ENCODE measurements around the gene COX7A2L. TPM values are rescaled to one million over a fixed set of nuclear protein-coding genes. Genes with fewer than 3 reads are reported as not detected.
"Not testable (repeated sequence)": the region's sequence is repeated elsewhere in the genome, so short reads cannot be mapped to it uniquely, and the experiment has no call there.

COX7A2L gene
- total RNA-seq, 1 donor from 2014 or later, result 199 TPM

DNA sequence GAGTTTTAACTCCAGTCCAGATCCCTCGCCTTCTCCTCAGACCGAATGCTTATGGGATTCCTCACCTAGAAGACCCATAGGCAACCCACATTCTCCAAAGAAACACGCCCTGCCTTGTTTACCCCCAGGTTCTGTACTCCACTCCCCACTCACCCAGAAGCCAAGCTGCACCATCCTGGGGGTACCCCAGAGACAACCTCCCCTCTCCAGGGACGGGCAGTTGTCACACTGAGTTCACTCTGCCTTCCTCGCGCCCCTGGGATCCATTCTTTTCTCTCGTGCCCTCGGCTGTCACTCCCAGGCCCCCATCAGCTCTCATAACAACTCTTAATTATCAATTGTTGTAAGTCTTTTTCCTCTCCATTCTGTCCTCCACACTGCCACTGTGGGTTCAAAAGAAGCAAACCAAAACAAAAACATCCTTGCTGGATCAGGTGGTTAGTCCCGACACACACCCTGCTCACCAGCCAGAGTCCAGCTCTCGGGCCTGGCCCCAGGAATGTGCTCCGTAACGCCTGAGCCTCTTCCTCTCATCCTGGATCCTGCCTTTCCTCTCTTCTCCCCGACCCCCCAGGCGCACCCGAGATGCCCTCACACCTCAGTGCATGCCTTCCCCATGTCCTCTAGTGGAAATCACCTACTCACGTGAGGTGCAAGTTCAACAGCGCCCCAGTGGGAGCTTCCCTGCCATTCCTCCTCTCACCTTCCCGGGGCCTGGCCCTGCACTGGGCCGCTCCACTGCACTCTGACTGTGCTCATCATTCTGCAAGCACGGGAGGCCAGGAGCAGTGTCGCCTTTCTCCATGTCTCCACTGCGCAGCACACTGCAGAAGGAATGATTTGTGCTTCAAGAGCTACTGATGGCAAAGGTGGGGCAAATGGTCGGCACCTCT, 20.7 kb downstream of the COX7A2L start:
- DNase-seq (ENCODE audit: low read depth), result no peak

DNA sequence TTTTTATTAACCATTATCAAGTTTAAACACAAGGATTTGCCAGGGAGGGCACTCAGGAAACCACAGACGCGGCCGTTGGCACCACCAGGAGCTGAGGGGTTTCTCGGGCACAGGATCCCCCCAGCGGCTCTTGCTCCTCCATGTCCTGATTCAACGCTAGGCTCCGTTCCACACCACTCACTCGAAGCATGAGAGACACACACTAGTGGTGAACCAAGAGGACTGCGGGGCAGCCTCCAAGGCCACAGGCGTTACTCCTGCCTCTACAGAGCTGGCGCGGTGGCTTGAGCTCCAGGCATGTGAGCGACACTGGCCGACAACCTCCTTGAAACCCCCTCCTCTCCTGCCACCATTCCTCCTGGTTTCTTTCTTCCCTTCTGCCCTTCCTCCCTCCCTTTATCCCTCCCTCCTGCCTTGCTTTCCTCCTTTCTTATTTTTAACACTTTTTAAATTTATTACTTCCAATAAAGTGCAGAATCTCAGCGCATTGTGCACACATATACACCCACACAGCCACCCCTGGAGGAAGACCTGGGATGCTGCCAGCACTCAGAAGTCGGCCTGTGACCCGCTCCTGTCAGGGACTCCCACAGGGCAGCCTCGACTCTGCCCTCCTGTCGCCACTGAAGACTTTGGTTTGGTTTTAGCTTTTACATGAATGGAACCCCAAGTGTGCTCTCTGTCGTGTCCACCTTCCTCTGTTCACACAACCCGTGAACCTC, 21.7 kb downstream of the COX7A2L start:
- no peak for DNase-seq (ENCODE audit: low read depth)

GRCh38 chr2:42338567-42339190, 22.3 kb downstream of the COX7A2L start:
- no peak for DNase-seq (ENCODE audit: low read depth)

DNA sequence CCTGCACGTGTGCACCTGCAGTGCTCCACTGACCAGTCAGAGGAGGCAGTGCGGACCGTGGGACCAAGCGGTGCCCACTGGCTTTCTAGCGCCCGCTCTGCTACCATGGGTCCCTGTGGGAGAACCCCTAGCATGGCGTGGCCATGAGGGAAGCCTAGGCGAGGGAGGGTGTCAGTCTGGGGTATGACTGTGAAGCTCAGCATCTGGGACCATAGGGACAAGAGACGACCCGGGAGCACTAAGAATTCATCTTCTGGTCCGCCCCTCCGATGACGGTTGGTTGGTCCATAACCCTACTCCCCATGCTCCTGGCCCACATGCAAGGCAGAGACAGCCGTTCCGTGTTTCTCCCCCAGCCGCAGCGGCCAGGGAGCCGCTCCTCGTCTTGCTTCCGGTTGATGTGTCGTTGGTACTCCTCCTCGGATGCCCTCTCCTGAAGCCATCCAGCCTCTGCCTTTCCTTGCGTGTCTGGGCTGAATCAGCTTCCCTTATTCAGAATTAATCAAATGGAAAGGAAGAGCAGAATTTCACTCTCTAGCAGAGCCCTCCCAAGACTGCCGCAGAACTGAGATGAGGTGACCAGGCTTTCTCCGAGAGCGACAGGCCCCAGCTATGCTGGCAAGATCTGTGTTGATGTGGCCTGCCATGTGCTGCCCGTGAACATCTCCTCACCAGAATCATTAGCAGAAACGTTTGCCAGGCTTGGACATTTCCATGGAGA, 23.0 kb downstream of the COX7A2L start:
- no peak for DNase-seq (ENCODE audit: low read depth)

DNA sequence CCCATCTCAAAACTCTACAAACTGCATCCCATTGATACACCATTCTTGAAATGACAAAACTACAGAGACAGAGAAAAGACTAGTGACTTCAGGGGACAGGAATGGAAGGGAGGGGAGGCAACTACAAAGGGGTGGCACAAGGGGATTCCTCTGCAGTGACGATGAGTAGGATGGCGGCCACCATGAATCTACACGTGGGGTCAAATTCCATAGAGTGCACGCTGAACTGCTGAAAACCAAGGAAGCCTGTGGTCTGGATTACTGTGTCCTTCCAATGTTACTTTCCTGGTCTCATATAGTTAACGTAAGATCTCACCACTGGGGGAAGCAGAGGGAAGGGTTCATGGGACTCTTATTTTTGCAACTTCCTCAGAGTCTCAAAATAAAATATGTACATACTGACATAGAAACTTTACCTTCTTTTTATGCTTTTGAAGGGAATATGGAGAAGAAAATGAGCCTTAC, 23.6 kb downstream of the COX7A2L start:
- DNase-seq (ENCODE audit: low read depth), result no peak

GRCh38 chr2:42336361-42336965, 24.6 kb downstream of the COX7A2L start:
- DNase-seq (ENCODE audit: low read depth), result no peak

DNA sequence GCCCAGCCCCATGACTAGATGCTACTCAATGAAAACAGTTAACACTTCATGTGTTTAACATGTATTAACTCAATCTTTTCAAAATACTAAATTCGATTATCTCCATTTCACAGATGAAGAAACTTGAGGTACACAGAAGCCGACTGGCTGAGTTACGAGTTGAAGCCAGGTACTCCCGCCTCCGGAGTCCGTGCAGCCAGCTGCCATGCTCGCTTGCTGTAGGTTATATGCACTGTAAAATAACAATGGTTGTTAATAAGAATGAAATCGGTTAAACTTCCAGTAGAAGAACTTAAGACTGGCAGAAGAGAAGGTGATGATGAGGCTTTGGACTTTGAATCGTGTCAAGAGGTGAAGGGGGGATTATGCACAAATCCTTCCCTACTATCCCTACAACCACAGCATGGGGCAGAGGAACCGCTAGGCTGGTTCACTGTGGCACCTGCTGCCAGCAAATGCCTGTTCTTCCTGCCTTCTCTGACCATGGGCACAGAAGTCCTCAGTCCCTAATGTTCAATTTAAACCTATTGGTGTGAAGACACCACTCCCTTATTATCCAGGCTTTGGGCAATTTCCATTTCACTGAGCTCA, 25.4 kb downstream of the COX7A2L start:
- DNase-seq (ENCODE audit: low read depth), result no peak

GRCh38 chr2:42334865-42335264, 26.2 kb downstream of the COX7A2L start:
- DNase-seq (ENCODE audit: low read depth), result not testable (repeated sequence)

DNA sequence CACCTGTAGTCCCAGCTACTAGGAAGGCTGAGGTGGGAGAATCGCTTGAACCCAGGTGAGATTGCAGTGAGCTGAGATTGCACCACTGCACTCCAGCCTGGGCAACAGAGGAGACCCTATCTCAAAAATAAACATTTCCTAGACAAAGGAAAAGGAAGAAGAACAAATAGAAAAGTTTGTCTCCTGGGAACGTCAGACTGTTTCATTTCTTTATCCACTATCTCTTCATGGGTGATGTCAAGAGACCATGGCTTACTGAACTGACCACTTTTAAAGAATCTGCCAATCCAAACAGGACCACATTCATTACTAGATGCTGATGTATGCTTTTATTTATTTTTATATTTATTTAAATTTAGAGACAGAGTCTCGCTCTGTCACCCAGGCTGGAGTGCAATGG, 26.8 kb downstream of the COX7A2L start:
- DNase-seq (ENCODE audit: low read depth), result no peak

GRCh38 chr2:42333579-42333978, 27.4 kb downstream of the COX7A2L start:
- DNase-seq (ENCODE audit: low read depth), result no peak

DNA sequence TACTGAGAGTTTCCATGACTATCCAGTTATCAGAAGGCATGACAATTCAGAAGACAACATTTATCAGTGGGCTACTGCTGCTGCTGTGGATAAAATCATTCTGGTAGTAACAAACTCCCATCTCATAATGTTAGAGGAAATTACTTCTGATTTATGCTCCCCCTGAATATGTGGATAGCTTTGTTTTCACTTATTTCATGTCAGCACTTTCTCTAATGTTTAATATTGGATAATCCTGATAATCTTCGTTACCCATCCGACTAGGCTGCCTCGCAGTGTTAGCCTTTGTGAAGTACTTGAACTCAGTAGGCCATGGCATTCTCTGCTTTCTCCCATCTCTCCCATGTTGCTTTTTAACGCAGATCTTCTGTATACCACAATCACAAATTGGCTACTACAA, 28.4 kb downstream of the COX7A2L start:
- no peak for DNase-seq (ENCODE audit: low read depth)

DNA sequence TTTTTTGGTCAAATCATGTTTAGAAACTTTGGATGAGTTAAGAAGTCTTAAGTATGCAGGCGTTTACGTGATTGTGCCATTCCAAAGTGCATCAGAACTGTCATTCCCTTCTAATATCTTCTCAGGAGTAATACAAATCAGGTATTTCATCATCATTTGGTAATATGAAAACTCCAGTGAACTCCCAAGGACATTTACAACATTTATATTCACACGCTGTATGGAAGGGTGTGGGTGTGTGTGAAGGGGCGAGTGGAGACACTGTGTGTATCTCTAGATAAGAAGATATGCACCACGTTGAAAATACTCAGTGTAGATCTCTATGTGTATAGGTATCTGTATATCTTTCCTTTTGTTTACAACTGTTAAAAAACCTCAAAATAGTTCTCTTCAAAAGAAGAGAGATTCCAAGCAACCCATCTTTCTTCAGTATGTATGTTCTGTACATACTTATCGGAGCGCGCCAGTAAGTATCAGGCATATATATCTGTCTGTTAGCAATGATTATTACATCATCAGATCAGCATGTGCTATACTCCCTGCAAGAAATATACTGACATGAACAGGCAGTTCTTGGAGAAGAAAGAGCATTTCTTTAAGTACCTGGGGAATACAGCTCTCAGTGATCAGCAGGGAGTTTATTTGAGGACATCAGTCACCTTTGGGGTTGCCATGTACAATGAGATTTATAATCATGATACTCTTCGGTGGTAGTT, 29.3 kb downstream of the COX7A2L start:
- no peak for DNase-seq (ENCODE audit: low read depth)

- DNase-seq (ENCODE audit: low read depth), result no peak
Observed at GRCh38 chr2:42329736-42330135, 31.3 kb downstream of the COX7A2L start.

DNA sequence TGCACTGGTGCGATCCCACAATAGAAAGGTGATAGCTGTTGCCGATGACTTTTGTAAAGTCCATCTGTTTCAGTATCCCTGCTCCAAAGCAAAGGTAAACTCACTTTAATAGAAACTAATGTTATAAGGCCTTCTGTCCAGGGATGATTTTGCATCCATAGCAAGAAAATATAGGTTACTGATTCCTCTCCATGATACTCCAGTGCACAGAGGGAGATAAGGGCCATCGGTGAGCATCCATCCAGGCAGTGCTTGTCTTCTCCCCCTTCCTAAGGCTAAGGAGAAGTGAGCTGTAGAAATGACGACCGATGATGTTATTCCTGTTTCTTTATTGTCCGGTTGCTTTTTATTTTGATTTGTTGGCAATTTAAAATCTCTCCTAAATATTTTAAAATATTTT, 32.1 kb downstream of the COX7A2L start:
- DNase-seq (ENCODE audit: low read depth), result no peak

DNA sequence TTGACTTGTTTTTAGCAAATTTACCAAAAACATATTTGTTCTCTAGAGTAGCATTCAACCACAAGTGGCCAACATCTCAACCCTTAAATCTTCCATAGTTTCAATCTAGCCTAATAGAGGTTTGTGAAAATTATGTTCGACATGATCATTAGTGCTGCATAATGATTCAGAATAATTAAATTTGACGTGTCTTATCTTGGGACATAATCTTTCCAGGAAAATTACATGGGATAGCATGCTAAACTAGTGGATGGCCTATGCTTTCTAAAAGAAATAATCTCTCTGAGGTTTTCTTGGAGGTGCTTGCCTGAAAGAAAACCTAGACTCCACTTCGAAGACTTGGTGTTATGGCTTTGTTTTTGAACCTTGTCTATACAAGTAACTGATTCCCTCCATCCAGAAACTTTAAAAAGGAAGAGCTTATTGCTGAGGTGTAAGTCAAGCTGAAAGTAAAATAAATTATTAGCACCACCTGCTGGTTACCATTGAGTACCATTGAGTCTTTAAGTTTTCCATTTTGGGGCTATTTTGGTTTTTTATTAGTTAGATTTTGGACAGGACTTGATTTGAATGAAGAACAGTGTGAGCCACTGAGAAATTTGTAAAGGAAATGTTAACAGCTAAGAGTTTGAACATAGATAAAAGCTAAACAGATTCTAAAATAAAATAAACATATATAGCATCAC, 32.7 kb downstream of the COX7A2L start:
- peak; percentile 18 for DNase-seq (ENCODE audit: low read depth)

DNA sequence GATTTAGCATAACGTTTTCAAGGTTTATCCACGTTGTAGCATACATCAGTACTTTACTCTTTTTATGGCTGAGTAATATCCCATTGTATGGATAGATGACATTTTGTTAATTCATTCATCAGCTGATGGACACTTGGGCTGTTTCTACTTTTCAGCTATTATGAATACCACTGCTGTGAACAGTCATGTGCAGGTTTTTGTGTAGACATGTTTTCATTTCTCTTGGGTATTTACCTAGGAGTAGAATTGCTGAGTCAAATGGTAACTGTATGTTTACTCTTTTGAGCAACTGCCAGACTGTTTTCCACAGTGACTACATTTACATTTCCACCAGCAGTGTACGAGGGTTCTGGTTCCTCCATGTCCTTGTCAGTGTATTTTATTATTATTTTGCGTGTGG, 33.9 kb downstream of the COX7A2L start:
- DNase-seq (ENCODE audit: low read depth), result no peak

DNA sequence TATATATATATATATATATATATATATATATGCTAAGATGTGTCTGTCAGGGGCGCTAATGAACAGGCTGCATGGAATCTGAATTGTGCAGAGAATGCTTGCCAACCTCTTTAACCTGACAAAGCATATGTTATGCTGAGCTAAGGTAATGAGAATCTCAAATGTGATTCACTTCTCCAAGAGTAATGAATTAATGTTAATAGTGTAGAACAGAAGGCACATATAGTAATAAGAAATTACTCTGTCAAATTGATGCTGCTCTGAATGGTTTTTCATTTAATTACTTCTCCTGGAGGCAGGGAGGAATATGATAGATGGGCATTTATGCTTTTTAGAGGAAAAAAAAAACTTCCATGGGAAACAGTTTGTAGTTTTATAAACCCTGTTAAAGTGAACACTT, 35.4 kb downstream of the COX7A2L start:
- DNase-seq (ENCODE audit: low read depth), result no peak

DNA sequence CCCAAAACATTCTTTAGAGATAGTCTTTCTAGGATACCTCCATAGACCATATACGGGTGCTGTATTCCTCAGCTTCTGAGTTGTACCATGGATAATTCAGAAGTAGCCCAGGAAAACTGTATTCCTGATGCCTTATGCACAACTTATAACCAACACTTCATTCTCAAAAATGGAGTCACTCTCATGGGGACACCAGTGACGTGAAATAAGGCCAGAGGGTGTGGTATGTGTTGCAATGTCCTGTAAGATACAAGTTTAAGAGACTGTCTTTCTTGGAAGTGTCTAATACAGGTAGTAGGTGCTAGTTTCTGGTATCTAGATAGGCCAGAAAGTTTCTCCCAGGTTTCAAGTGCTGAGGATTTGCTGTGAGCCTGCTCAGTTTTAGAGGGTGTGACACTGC, 36.1 kb downstream of the COX7A2L start:
- no peak for DNase-seq (ENCODE audit: low read depth)

- DNase-seq (ENCODE audit: low read depth), result no peak
Observed at GRCh38 chr2:42324244-42324643, 36.8 kb downstream of the COX7A2L start.
